Measurements from ENCODE around the gene LDLRAP1. TPM values are rescaled to one million over a fixed set of nuclear protein-coding genes. Genes with fewer than 3 reads are reported as not detected.
"Not testable (repeated sequence)": the region's sequence is repeated elsewhere in the genome, so short reads cannot be mapped to it uniquely, and the experiment has no call there.

LDLRAP1 gene, protein sequence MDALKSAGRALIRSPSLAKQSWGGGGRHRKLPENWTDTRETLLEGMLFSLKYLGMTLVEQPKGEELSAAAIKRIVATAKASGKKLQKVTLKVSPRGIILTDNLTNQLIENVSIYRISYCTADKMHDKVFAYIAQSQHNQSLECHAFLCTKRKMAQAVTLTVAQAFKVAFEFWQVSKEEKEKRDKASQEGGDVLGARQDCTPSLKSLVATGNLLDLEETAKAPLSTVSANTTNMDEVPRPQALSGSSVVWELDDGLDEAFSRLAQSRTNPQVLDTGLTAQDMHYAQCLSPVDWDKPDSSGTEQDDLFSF
- 23.4 TPM for total RNA-seq

DNA sequence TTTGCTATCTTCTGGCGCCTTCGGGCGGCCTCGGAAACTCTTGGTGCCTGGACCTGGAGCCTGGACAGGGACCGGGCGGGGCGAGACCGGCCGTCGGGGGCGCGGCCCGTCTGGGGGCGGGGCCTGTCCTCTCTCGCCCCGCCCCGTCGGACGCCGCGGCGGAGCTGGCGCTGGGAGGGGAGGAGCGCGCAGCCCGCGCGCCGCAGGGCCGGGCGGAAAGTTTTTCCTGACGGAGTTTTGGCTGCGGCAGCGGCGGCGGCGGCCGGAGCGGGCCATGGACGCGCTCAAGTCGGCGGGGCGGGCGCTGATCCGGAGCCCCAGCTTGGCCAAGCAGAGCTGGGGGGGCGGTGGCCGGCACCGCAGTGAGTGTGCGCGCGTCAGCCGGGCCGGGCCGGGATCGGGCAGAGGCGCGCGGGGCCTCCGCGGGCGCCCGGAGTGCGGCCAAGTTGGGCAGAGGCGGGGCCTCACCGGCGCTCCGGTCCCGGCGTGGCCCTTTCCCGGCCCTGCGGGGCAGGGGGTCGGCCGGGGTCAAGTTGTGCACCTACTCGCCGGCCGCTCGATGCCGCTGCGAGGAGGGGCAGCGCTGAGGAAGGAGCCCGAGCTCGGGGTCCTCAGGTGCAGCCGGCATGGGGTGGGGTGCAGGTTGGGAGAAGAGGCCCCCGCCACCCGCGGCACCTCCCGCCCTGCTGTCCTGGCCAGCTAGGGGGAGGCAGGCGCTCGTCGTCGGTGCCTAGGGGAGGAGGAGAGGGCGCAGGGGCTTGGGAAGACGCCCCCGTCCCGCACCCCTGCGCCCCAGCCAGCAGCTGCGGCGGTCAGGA, at the start of gene LDLRAP1:
TSS of gene LDLRAP1 (plus strand) at position 182 of the 818 bp plus-strand sequence. CDS start at position 275, 93 bp downstream.
- ATAC-seq: peak; percentile 95
- peak; percentile 86 for DNase-seq (ENCODE audit: low spot score)

GRCh38 chr1:25494952-25495351, 48.5 kb upstream of the LDLRAP1 start:
- DNase-seq (ENCODE audit: low spot score): no peak
- ATAC-seq: no peak

GRCh38 chr1:25500694-25501093, 42.7 kb upstream of the LDLRAP1 start:
- DNase-seq (ENCODE audit: low spot score) (no peak), ATAC-seq (no peak)

DNA sequence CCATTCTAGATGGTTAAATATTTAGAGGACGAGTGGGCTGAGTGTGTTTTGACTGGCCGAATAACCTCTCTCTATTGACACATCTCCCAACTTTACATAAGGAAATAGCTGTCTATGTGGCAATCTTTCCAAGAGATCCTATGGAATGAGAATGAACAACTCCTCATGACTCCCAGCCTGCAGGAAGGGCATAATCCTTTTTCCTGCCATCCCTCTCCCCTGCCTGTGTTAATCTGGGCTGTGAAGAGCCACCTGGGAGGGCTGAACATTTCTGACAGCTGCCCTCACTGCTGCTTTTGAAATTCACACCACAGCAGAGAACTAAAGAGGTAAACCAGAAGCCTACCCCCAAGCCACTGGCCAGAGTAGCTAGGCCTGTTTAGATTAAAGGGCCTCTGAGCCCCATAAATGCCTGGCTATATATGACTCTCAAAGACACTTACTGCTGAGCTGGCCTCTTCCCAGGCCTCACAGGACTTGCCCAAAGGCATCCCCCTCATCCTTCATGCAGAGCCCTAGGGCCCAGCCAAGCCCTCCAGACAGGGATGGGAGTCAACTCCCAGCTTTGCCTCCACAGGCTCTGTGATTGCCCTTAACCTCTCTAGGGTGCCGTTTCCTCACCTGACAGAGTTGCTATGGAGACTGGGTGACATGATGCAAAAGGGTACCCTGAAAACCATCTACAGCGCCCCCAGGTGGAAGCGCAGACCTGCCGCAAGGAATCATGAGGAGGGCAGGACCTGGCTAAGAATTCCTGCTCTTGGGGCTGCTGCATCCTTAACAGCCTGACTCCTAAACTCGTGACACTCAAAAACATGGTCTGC, 42.0 kb upstream of the LDLRAP1 start:
- no peak for ATAC-seq
- peak; percentile 33 for DNase-seq (ENCODE audit: low spot score)

DNA sequence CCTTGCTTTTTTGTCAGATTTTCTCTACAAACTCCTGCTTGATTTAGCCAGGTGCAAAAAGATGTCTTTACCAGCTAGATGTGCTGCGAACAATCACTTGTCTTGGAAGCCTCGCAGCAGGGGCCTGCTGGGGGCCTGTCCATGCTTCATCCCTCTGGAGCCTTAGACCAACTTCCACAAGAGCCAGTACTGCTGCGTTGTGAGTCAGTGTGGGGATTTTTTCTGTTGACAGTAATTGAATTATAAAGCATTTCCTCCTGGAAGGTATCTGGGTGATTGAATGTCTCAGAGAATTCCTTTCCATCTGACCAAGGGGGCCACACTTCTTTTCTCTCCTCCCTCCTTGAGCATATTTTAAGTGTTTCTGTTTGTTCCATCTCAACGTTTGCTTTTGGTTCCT, 40.4 kb upstream of the LDLRAP1 start:
- DNase-seq (ENCODE audit: low spot score) (no peak), ATAC-seq (no peak)

DNA sequence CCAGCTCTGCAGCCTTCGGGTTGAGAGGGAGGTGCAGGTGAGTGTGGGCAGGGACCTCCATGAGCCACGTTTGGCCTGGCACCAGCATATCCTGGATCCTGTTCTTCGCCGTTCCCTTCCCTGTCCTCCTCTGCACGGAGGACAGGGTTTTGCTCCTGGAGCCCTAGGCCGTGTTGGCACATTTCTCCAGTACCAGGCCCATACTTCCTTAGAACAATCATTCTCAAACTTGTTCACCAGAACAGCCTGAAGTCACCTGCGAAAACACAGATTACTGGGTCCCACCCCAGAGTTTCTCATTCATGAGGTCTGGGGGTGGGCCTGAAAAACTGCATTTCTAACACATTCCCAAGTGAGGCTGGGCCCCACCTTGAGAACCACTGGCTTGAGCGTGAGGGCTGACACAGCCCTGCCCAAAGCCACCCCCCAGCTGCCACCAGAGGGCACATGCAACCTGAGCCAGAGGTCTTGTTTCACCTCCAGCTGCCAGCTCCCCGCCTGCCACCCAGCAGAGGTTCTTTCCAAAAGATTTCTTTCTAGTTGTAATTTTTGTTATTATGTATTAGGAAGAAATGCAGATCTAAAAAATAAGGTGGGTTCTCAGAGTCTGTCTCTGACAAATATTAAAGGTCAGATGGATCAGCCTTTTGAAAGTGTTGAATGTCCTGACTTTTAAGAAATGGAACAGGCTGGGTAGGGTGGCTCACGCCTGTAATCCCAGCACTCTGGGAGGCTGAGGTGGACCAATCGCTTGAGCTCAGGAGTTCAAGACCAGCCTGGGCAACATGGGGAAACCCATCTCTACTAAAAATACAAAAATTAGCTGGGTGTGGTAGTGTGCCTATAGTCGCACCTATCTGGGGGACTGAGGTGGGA, 39.6 kb upstream of the LDLRAP1 start:
- peak; percentile 68 for DNase-seq (ENCODE audit: low spot score)
- ATAC-seq: peak; percentile 97

DNA sequence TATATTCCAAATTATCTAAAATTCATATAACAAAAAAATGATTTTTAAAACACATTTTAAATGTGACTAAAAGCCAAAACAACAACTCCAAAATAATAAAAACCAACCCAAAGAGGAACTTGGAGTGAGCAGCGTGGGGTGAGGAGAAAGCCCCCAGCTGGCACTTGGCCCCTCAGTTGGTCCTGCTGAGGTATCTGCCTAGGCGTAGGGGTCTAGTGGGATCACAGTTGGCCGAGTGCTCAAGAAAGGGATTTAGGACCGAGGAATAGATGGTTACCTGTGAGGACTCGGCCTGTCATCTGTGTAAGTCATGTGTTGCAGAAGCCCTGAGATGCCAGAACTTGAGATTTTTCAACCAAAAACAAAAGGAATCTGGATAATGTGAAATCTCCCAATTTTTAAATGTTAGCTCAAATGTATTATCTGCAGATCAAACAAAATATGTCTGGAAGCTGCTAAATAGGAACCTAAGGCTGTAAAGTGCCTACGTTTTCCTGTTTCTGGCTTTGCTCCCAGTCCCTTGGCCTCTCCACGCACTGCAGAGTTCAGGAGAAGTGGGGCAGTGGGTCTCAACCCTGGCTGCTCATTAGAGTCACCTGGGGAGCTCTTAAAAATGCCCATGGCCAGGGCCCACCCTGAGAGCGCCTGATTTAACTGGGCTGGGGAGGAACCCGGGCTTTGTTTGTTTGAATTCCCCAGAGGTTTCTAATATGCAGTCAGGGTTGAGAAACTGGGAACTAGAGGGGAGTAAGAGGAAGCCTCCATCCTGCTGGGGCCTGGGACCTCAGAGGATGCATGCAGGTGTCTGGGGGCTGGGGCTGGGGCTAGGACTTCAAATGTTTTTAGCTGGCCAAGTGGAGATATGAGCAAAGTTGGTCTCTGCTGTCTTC, 38.5 kb upstream of the LDLRAP1 start:
- ATAC-seq (no peak), DNase-seq (ENCODE audit: low spot score) (peak; percentile 39)

- no peak for ATAC-seq
- peak; percentile 32 for DNase-seq (ENCODE audit: low spot score)
These were observed 37.6 kb upstream of the LDLRAP1 start for GRCh38 chr1:25505656-25506385.

- peak; percentile 29 for DNase-seq (ENCODE audit: low spot score)
- not testable (repeated sequence) for ATAC-seq
These were observed 36.6 kb upstream of the LDLRAP1 start for GRCh38 chr1:25506566-25507463.

- ATAC-seq: no peak
- no peak for DNase-seq (ENCODE audit: low spot score)
These were observed 29.7 kb upstream of the LDLRAP1 start for GRCh38 chr1:25513666-25514065.

- DNase-seq (ENCODE audit: low spot score): no peak
These were observed 28.4 kb upstream of the LDLRAP1 start for GRCh38 chr1:25515033-25515432.

GRCh38 chr1:25516686-25517085, 26.7 kb upstream of the LDLRAP1 start:
- no peak for DNase-seq (ENCODE audit: low spot score)
- no peak for ATAC-seq

More at GRCh38 chr1:25515033-25515432, 28.4 kb upstream of the LDLRAP1 start:
- no peak for ATAC-seq

- ATAC-seq (no peak), DNase-seq (ENCODE audit: low spot score) (no peak)
These were observed 25.7 kb upstream of the LDLRAP1 start for GRCh38 chr1:25517476-25518394.

DNA sequence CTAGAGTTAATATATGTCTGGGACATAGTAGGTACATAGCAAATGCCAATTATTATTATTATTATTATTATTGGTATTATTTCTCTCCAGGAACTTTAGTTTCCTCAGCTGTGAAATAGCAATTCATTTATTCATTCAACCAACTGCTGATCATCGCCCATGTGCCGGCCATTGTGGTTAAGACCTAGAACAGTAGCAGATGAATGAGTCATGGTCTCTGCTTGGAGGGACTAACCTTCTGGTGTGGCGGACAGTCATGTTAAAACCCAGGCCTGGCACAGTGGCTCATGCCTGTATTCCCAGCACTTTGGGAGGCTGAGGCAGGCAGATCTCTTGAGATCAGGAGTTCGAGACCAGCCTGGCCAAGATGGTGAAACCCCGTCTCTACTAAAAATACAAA, 23.8 kb upstream of the LDLRAP1 start:
- ATAC-seq (no peak), DNase-seq (ENCODE audit: low spot score) (no peak)

DNA sequence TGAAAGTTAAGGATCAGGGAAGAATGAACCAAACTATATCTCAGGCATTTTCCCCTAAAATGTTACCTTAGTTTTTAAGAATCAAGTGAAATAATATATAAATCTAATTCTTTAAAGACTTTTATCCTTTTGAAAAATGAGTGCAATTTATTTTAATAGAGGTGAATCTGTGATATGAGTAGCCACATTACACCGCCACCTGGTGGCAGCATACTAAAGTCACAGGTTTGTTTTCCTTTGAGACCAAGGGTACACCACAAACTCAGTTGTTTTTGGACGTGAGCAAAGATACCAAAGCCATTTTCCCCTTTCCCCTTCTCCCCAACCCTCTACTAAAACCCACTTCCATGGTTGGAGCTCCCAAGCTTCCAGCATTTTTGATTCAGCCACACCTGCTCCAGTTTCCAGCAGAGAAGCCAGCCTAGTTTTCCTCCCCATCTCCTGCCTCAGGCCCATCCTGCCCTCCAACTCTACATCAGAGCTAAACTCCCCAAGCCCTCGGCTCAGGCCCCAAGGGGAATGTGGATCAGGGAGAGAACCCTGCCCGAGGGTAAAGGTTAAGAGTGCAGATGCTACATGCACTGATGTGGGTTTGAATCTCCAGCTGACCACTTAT, 22.9 kb upstream of the LDLRAP1 start:
- DNase-seq (ENCODE audit: low spot score) (no peak), ATAC-seq (peak; percentile 86)
